GM19351 (cell line): ENCODE results near the gene C1QL2.

ENCODE experiments used
- ATAC-seq: cut with Tn5 transposase; IDR thresholded peaks from one replicate; pipeline ENCODE4 v1.9.1; 2021; ENCODE audit warnings: mild to moderate bottlenecking, moderate library complexity; ENCODE audit not compliant: unreplicated experiment

The C1QL2 gene

DNA sequence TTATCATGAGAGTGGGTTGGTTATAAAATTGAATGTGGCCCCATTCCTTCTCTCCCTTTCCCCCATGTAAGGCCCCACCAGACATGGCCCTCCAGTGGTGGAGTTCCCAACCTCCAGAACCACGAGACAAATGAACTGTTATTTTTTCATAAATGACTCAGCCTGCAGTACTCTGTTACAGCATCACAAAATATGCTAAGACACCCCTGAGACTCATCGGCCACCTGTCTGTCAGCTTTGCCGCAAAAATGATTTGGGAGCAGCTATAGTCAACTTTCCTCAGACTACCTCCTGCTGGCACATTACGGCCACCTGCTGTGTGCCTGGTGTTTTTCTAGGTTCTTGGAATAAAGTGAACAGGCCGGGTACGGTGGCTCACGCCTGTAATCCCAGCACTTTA, 21.4 kb upstream of the C1QL2 start:
- no peak for ATAC-seq

- ATAC-seq, result no peak
These were observed 20.7 kb upstream of the C1QL2 start for GRCh38 chr2:119179202-119179601.

- no peak for ATAC-seq
These were observed 20.2 kb upstream of the C1QL2 start for GRCh38 chr2:119178776-119179175.

DNA sequence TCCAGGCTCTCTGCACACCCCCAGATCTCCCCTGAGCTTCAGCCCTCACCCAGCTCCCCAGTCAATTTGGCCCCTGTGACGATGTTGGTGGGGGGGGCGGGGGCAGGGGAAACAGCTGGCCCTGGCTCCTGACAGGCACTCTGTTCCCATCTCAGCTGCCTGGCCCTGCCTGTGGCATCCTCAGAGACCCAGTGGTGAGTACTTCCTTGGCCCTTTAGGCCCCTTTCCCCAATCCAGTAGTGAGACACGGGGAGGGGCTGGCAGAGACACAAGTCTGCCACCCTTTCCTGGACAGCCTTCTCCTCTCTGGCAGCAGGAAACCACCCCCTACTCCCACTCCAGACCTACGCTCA, 19.3 kb upstream of the C1QL2 start:
- no peak for ATAC-seq

GRCh38 chr2:119177171-119177837, 18.8 kb upstream of the C1QL2 start:
- ATAC-seq, result no peak

DNA sequence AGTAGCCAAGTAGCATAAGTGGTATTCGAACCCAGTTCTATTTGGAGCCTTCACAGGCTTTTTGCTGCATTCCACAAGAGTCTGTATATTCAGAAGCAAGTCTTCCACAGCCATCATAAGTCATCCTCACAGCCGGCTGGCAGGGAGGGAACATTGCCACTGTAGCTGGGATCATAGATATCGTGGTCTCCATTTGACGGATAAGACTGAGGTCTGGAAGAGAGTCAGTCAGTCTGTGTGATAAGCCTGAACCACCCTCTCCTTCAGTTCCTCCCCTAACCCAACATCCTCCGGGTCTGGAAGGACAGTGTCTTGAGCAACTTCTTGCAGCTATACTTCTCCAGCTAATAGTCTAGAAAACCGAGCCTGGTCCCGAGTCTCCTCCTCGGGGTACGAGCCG, 17.0 kb upstream of the C1QL2 start:
- no peak for ATAC-seq

DNA sequence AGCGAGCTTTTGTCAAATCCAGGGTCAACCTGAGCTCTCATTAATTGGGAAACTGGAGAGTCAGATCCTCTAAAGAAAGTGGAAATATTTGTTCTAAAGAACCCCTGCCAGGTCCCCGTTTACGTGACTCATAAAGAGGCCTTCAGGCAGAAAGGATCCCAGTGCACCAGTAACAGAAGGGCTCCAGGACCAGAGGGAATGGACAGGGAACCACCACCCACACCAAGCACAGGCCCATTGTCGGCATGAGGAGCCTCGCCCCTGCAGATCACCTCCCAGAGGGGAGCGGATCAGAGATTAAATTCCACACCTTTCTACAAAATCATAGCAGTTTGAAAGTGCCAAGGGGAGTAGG, 16.4 kb upstream of the C1QL2 start:
- ATAC-seq, result no peak

GRCh38 chr2:119174216-119174992, 15.9 kb upstream of the C1QL2 start:
- ATAC-seq, result peak; percentile 80

DNA sequence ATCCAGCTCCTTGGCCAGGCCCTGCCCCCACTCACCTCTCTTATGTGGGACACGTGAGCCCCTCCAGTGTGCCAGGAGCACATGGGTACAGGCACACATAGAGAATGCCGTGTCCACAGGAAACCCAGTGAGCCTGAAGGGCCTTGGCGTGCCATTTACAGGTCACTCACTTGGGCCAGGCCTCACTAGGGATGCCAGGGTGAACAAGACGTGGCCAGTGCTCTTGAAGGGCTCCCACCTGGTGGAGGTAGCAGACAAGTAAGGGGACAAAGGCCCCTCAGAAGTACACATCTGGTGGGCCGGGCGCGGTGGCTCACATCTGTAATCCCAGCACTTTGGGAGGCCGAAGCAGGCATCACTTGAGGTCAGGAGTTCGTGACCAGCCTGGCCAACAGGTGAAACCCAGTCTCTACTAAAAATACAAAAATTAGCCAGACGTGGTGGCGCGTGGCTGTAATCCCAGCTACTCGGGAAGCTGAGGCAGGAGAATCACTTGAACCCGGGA, 15.1 kb upstream of the C1QL2 start:
- no peak for ATAC-seq

DNA sequence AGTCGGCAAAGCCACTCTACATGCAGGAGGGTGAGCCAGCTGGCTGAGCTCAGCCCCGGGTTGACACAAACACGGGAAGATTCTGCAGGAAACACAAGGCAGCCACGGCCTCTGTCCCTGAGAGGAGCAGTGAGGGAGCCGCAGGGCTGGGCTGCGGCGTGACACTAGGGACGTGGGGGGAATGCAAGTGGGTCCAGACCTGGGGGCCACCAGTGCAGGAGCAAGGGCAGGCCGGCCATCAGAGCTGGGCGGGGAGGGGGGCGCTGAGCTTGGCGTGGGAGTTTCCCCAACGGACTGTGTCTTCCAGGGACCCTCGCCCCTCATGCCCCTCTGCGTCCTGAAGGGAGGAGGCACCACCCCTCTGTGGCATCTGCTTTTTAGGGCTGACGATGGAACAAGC, 12.0 kb upstream of the C1QL2 start:
- no peak for ATAC-seq

DNA sequence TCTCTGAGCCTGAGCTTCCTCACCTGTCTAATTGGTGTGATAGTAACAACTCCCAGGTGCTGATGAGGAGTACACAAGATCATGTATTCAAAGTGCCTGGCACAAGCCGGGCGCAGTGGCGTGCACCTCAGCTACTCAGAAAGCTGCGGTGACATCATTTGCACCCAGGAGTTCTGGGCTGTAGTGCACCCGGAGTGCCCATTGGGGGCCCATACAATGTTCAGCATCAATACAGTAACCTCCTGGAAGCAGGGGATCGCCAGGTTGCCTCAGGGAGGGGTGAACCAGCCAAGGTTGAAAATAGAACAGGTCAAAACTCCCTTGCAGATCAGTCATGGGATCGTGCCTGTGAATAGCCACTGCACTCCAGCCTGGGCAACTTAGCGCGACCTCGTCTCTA, 11.2 kb upstream of the C1QL2 start:
- ATAC-seq, result no peak

DNA sequence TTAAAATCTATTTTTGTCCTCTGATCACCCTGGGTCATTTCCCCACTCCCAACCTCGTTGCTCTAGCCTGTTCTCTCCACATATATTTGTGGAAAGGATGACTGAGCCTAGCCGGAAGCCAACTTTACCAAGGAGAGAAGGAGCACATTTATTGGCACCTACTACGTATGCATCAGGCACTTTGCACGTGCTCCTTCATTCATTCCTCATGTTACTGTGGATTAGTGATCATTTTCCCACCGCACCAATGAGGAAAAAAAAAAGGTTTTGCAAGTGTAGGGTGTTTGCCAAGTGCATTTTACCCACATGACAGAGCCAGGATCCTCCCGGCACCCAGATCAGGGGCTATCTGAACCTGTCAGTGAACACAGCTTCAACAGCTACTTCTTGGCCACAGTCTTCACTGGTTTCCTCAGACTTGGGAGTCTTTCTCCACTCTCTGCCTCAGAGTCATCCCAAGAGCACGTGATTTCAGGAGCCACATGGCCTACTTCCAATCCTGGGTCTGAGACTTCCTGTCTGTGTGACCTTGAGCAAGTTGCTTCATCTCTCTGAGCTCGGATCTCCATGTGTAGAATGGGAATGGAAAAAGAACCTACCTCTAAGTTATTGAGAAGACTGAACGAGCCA, 1.9 kb upstream of the C1QL2 start:
- no peak for ATAC-seq

- ATAC-seq, result no peak
These were observed 570 bp downstream of the C1QL2 start for GRCh38 chr2:119157850-119158511.

DNA sequence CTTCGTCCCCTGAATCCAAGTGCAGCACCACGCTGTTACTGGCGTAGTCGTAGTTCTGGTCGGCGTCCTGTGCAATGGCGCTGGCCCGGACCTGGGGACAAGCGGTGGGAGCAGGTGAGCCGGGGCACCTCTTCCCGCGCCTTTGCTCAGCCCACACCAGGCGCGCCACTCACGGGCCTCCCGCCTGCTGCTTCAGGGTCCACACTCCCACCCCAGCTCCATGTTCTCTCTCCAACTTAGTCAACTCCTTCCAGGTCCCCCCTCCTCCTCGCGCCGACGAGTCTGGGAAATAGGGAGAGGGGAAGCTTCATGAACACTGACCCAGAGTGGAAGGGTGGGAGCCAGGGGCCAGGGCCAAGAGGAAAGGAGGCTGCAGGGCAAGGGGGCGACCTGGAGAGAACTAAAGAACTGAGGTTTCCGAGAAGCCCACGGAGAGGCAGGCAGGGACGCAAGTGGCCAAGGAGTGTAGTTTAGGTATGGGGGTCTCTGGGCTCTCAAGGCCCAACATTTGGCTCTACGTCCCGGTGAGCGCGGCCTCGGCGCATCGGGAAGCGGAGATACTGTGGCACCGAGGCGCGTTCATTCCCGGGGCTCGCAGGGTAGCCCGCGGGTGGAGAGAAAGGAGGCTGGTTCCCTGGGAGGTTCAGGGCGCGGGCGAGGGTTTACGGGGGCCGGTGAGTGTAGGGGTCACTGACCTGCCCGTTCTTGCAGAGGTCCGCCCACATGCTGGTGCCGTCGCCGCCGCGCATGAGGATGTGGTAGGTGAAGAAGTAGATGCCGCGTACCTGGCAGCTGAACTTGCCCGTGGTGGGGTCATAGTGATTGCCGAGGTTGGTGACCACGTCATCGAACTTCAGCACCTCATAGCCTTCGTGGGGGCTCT, 1.4 kb downstream of the C1QL2 start:
- no peak for ATAC-seq

- ATAC-seq, result no peak
These were observed 2.3 kb downstream of the C1QL2 start for GRCh38 chr2:119156105-119156890.

GRCh38 chr2:119155633-119156032, 2.9 kb downstream of the C1QL2 start:
- no peak for ATAC-seq

DNA sequence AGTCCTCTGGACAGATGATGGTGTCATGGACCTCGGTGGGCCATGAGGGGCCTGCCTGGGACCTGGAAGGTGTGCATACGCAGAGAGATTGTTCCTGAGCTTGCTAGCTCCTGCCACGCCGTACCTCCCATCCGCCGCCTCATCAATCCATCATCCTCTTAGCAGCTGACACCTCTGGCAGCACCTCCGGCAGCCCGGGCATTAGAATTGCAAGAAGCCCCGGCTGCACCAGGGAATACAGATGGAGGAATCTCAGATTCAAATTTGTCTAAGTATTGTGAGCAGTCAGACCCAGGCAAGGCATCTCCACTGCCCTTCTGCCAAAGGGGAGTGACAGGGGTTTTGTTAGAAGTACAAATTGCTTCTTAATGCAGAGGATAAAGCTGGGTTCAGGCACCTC, 4.5 kb downstream of the C1QL2 start:
- no peak for ATAC-seq

GRCh38 chr2:119149611-119150010, 8.9 kb downstream of the C1QL2 start:
- ATAC-seq, result no peak

DNA sequence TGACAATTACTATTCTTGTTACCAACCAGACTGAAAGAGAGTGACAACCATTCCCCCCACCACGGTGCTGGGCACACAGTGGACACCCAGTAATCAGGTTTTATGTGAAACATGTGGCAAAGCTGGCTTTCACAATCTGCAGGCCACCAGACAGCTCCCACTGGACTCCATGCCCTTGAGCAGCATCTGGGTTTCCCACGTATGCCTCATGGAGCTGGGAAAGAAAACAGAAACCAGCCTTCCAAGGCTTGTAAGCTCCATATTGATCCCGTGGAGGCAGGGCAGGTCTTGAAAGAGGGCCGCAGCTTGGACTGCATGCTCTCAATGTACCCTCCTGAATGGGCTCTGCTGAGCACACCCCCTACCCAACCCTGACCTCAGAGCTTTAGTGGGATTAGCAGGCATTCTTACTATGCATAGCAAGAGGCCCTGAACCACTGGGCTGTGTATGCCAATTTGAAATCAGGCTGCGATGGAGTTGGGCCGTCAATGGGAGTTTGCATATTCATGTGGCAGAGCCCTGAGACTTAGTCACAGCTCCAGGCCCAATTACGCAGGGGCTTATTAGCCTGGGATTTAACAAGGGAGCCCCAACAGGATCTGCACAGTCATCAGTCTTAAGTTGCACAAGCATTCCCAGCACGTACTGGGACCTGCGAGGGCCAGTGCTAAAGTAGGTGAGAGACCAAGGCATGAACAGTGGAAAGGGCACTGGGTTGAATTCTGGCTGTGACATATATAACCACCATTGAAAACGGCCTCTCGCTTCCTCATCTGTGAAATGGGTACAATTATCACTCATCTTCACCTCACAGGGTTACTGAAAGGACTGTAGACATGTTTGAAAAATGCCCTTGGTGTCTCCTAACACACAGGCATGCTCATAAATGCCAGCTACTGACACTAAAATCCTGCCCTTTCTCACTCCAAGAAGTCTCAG, 10.5 kb downstream of the C1QL2 start:
- no peak for ATAC-seq
